Lower leg skin (tissue), 3 donors: ENCODE data around the gene TMEM213.

Experiments used
- POLR2A ChIP-seq, 2 donors: fragments of 450-650 bp; IDR thresholded peaks; one replicate each; pipeline ENCODE4 v1.6.1; 2016 to 2017; ENCODE audit warnings: antibody characterized with exemption in 2 of 2, mild to moderate bottlenecking in 1 of 2, moderate library complexity in 1 of 2
- TF ChIP-seq, protein P1 (sequence below), 3 donors: fragments of 450-650 bp; IDR thresholded peaks; one replicate each; pipeline ENCODE4 v1.5.1; 2016; ENCODE audit warnings: antibody characterized with exemption in 3 of 3, mild to moderate bottlenecking in 3 of 3, moderate library complexity in 2 of 3

DNA sequence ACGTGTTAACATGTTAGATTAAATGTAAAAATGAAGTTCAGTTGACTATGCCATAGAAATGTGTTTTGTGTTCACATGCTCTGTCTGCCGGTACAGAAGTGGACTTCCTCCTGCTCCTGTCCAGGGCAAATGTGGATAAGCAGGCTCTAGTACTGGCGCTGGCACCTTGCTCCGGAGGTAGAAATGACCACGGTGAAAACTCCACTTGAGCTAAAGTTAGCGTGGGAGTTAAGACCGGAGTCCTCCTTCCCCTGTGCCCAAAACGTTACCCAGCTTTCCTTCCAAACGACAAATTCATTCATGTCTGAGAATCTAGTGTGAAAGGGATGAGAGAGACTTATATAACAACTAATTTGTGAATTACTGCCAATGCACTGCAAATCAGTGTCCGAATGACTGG lies 35.2 kb downstream of the TMEM213 start:
- TF ChIP-seq, protein P1, sequence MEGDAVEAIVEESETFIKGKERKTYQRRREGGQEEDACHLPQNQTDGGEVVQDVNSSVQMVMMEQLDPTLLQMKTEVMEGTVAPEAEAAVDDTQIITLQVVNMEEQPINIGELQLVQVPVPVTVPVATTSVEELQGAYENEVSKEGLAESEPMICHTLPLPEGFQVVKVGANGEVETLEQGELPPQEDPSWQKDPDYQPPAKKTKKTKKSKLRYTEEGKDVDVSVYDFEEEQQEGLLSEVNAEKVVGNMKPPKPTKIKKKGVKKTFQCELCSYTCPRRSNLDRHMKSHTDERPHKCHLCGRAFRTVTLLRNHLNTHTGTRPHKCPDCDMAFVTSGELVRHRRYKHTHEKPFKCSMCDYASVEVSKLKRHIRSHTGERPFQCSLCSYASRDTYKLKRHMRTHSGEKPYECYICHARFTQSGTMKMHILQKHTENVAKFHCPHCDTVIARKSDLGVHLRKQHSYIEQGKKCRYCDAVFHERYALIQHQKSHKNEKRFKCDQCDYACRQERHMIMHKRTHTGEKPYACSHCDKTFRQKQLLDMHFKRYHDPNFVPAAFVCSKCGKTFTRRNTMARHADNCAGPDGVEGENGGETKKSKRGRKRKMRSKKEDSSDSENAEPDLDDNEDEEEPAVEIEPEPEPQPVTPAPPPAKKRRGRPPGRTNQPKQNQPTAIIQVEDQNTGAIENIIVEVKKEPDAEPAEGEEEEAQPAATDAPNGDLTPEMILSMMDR (IDR thresholded peaks at IDR 0.05), result no peak
- no peak for TF ChIP-seq POLR2A (IDR thresholded peaks at IDR 0.05)
